NCI-H526 treated with DMSO at 0.1 percent for 48 hours (cell line): ENCODE data around the gene NACC1.
"Not testable (repeated sequence)": the region's sequence is repeated elsewhere in the genome, so short reads cannot be mapped to it uniquely, and the experiment has no call there.

ENCODE experiments used
- DNase-seq: peaks from one replicate; lab custom pipeline; 2025; lab: John Stamatoyannopoulos, UW

Gene NACC1

DNA sequence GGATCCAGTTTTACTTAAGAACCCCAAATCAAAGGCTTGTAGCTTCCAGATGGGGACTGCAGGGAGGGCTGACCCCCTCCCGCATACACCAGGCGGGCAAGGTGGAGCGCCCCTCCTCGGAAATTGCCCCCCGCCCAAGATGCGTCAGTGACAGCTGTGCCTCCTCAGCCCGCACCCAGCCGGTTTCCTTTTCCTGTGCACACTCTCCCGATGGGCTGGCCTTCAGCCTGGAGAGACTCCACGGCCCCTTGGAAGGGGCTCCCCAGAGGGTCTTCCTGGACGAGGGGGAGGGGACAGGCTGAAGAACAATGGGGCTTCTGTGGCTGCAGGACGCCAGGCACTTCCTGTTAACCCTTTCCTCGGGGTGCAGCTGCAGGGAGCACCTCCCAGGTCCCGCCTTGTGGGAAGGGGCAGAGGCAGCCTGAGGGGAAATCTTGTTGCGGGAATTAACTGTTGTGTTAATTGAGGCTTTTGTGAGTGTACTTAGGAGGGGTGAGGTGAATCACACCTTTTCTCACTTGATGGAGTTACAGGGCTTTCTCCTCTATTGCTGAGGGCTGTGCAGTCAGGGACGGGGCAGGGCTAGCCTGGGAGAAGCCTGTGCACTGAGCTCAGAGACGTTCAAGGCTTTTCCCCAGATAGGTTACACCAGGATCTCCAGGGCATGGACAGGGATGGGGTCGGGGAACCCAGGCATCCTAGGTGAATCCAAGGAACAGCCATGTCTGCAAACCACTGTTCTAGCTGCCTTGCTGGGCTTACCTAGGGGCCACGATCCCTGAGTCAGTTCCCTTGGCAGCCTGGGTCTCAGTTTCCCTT is 46.5 kb downstream of the NACC1 start:
- peak; percentile 87 for DNase-seq

DNA sequence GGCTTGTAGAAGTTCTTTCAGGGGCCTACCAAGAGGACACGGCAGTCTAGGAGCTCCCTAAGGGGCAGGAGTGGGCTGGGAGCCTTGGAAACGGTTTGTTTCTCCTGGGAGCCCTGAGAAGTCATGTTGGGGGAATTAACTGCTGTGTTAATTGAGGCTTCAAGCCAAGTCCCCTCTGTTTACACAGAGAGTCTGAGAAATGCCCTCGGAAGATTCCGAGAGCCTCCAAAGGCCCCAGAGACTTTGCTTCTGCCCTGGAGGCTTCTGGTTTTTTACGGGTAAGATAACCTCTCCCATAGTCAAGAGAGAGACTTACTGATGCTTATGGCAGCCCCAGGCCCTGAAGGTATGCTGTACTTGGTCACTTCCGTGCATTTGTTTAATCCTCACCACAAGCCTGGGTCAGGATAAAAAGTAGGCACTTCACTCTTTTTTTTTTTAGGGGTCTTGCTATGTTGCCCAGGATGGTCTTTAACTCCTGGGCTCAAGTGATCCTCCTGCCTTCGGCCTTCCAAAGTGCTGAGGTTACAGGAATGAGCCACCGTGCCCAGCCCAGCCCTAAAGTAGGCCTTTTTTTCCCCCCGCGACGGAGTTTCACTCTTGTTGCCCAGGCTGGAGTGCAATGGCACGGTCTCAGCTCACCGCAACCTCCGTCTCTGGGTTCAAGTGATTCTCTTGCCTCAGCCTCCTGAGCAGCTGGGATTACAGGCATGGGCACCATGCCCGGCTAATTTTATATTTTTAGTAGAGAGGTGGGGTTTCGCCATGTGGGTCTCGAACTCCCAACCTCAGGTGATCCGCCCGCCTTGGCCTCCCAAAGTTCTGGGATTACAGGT is 47.3 kb downstream of the NACC1 start:
- DNase-seq, result peak; percentile 2

DNA sequence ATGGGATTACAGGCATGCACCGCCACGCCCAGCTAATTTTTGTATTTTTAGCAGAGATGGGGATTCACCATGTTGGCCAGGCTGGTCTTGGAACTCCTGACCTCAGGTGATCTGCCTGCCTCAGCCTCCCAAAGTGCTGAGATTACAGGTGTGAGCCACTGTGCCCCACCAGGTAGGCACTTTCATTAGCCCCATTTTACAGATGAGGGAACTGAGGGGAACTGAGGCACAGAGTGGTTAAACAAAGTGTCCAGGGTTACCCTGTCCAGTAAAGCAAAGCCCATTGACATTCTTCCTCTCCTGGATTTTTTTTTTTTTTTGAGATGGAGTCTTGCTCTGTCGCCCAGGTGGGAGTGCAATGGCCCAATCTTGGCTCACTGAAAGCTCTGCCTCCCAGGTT is 48.1 kb downstream of the NACC1 start:
- not testable (repeated sequence) for DNase-seq

DNA sequence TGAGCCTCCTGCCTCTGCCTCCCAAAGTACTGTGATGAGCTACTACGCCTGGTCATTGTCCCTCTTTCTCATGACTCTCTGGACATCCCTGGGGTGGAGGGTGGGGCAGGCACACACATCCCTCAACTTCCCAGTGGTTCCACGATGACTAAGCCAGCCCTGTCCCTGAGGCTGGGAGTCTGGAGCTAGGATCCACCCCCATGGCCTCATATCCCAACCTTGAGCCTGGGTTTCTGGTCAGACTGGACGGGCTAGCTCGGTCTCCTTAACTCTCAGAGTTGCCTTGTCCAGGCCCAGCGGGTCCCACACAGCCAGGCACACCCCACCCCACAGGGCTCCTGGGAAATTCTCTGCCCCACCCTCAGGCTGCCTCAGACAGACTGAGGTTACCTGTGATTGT is 51.7 kb downstream of the NACC1 start:
- no peak for DNase-seq

DNA sequence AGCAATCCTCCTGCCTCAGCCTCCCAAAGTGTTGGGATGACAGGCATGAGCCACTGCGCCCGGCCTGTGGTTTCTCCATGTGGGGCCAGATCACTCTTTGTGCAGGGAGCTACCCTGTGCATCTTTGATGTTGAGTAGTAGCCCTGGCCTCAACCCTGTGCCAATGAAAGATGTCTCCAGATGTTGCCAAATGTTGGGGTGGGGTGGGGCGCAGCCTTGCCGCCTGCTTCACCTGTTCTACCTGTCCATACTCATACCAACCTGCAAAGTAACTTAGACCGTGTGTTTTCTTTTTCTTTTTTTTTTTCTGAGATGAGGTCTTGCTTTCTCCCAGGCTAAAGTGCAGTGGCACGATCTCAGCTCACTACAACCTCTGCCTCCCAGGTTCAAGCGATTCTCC is 53.1 kb downstream of the NACC1 start:
- DNase-seq, result no peak

DNA sequence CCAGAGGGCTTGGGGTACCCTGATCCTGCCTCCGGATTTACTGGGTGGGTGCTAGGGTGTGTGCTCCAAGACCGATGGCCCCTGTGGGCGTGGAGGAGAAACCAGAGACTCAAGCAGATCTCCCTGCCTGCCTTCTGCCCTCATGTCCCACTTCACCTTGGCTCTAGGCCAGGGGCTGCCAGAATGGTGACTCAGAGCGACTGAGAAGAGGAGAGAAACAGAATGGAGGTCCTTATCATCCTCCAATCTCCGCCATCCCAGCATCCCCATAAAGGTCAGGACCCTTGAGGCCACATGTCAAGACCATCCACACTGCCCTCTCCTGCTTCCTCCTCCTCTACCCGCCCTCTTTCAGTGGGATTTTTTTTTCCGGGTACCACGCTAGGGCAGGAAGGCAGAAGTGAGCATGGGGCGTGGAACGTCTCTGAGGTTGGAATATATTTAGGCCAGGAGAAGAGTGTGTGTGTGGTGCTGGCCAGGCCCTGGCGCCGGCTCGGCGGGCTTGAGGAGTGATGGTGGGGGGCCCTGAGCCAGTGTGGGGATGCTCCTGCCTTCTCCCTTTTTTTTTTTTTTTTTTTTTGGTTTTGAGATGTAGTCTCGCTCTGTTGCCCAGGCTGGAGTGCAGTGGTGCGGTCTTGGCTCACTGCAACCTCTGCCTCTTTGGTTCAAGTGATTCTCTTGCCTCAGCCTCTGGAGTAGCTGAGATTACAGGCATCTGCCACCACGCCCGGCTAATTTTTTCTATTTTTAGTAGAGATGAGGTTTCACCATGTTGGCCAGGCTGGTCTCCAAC is 54.5 kb downstream of the NACC1 start:
- no peak for DNase-seq

DNA sequence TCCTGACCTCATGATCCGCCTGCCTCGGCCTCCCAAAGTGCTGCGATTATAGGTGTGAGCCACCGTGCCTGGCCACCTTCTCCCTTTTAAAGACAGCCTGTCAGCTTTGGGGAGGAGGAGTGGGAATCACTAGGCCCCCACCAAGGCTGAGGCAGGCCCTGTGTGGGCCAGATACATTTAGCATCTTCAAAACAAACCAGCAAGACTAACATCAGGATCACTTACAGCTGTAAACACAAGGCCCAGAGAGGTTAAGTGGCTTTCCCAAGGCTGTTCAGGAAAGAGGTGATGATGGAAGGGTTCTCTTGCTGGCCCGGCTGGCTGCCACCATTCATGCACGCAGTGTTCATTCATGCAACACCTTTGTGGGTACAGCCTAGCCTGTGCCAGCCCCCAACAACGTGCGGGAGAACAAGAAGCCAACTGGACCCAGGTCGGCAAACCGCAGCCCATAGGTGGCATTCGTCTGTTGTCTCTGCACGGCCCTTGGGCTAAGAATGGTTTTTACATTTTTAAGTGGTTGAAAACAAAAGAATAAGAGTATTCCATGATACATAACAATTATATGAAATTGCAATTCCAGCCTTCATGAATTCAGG is 55.2 kb downstream of the NACC1 start:
- DNase-seq, result no peak

DNA sequence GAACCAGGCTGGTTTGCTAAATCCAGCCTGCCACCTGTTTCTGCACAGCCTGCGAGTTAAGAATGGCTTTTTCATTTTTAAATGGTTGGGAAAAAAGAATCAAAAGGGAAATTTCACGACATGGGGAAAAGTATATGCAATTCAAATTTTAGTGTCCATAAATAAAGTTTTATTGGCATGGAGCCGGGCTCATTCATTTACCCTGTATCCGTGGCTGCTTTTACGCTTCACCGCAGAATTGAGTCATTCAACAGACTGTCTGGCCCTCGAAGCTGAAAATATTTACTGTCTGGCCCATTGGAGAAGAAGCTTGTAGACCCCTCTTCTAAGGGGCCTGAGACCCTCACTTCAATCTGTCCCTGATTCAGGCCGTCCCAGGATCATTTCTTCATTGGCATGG is 58.3 kb downstream of the NACC1 start:
- no peak for DNase-seq

DNA sequence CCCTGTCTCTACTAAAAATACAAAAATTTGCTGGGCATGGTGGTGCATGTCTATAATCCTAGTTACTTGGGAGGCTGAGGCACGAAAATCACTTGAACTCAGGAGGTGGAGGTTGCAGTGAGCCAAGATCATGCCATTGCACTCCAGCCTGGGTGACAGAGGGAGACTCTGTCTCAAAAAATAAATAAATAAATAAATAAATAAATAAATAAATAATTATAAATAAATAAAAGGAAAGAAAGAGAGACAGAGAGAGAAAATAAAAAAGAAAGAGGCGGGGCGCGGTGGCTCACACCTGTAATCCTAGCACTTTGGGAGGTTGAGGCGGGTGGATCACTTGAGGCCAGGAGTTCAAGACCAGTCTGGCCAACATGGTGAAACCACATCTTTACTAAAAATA is 59.5 kb downstream of the NACC1 start:
- not testable (repeated sequence) for DNase-seq

DNA sequence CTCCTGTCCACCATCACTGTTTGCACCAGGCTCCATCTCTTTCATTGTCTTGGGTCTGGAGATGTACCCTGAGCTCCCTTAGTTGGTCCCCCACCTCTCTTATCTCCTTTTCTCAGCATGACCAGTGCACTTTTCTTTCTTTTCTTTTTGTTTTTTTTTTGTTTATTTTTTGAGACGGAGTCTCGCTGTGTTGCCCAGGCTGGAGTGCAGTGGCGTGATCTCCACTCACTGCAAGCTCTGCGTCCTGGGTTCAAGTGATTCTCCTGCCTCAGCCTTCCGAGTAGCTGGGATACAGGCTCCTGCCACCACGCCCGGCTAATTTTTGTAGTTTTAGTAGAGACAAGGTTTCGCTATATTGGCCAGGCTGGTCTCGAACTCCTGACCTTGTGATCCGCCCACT is 60.2 kb downstream of the NACC1 start:
- not testable (repeated sequence) for DNase-seq

DNA sequence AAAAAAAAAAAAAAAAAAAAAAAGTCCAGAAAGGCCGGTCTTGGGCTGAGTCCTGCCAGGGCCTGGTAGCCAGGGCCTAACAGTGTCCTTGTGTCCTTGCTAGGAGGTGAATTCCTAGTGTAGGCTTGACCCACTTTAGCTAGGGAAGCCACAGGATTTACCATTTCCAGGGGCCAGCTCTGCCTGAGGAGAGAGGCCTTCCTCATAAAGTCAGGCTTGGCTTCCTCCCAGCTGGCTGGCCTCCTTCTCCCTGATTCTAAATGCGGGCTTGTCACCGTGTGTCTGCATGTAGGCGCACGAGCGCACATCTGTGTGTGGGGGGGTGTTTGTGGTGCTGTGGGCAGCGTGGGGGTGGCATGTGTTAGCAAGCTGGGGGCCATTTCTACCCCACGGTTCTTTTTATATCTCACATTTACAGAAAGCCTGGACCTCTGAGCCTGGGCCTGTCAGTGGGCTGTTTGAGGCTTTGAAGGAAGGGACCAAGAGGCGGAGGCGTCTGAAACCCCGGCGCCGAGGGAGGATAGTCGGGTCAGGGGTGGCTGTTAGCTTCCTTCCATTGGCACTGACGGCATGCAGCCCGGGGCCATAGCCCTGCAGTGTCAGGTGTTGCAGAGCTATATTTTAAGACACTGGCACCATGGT is 63.8 kb downstream of the NACC1 start:
- no peak for DNase-seq

DNA sequence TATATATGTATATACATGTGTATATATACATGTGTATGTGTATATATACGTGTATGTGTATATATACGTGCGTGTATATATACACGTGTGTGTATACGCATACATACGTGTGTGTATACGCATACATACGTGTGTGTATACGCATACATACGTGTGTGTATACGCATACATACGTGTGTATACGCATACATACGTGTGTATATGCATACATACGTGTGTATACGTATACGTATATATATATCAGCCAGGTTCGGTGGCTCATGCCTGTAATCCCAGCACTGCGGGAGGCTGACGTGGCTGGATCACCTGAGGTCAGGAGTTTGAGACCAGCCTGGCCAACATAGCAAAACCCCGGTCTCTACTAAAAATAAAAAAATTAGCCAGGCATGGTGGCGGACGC is 66.9 kb downstream of the NACC1 start:
- DNase-seq, result not testable (repeated sequence)

DNA sequence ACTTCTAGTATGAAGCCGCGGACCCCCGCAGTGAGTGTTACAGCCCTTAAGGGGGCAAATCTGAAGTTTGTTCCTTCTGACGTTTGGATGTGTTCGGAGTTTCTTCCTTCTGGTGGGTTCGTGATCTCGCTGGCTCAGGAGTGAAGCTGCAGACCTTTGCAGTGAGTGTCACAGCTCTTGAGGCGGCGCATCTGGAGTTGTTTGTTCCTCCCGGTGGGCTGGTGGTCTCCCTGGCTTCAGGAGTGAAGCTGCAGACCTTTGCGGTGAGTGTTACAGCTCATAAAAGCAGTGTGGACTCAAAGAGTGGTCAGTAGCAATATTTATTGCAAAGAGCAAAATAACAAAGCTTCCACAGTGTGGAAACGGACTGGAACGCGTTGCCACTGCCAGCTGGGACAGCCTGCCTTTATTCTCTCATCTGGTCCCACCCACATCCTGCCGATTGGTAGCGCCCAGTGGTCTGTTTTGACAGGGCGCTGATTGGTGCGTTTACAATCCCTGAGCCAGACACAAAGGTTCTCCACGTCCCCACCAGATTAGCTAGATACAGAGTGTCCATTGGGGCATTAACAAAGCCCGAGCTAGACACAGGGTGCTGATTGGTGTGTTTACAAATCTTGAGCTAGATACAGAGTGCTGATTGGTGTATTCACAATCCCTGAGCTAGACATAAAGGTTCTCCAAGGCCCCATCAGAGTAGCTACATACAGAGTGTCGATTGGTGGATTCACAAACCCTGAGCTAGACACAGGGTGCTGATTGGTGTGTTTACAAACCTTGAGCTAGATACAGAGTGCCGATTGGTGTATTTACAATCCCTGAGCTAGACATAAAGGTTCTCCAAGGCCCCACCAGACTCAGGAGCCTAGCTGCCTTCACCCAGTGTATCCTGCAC is 67.9 kb downstream of the NACC1 start:
- DNase-seq, result not testable (repeated sequence)

DNA sequence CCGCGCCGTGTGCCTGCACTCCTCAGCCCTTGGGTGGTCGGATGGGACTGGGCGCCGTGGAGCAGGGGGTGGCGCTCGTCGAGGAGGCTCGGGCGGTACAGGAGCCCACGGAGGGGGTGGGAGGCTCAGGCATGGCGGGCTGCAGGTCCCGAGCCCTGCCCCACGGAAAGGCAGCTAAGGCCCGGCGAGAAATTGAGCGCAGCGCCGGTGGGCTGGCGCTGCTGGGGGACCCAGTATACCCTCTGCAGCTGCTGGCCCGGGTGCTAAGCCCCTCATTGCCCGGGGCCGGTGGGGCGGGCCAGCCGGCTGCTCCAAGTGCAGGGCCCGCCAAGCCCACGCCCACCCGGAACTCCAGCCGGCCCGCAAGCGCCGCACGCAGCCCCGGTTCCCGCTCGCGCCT is 68.6 kb downstream of the NACC1 start:
- not testable (repeated sequence) for DNase-seq

DNA sequence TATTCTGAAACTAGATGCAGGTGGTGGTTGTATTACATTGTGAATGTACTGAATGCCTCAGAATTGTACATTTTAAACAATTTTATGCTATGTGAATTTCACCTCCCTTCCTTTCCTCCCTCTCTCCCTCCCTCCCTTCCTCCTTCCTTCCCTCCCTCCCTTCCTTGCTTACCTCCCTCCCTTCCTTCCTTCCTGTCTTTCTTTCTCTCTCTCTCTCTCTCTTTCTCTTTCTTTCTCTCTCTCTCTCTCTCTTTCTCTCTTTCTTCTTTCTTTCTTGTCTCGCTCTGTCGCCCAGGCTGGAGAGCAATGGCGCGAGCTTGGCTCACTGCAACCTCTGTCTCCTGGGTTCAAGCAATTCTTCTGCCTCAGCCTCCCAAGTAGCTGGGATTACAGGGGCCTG is 69.4 kb downstream of the NACC1 start:
- no peak for DNase-seq

DNA sequence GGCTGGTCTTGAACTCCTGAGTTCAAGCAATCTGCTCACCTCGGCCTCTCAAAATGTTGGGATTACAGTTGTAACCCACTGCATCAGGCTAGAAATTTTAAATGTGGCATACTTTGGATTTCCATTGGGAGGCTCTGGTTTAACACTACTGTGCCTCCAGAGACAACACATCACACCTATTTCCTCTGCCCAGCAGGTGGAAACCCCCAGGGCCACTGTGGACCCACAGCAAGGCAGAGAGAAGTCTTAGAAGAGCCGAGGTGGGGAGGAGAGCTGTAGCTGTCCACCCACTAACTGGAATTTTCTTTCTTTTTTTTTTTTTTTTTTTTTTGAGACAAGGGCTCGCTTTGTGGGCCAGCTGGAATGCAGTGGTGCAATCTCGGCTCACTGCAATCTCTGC is 71.5 kb downstream of the NACC1 start:
- no peak for DNase-seq
